Endothelial cell (in vitro differentiated cells): Measurements from ENCODE around the gene MRTO4. TPM values are rescaled to one million over a fixed set of nuclear protein-coding genes. Genes with fewer than 3 reads are reported as not detected.
"Not testable (repeated sequence)": the region's sequence is repeated elsewhere in the genome, so short reads cannot be mapped to it uniquely, and the experiment has no call there.

Source experiments
- DNase-seq: peaks from one replicate; pipeline ENCODE4 v3.0.0; 2021; ENCODE audit warnings: low spot score
- H3K27ac Mint-ChIP-seq: one replicate; pipeline ENCODE4 v1.8.0; 2021; ENCODE audit warnings: mixed read lengths, inconsistent platforms; ENCODE audit not compliant: unreplicated experiment
- H3K27me3 Mint-ChIP-seq: one replicate; pipeline ENCODE4 v1.8.0; 2021; ENCODE audit warnings: mild to moderate bottlenecking, moderate library complexity, mixed read lengths, inconsistent platforms; ENCODE audit not compliant: unreplicated experiment
- H3K36me3 Mint-ChIP-seq: one replicate; pipeline ENCODE4 v1.8.0; 2021; ENCODE audit warnings: mild to moderate bottlenecking, low read depth, mixed read lengths, inconsistent platforms; ENCODE audit not compliant: unreplicated experiment
- H3K4me1 Mint-ChIP-seq: one replicate; pipeline ENCODE4 v1.8.0; 2021; ENCODE audit warnings: mild to moderate bottlenecking, mixed read lengths, inconsistent platforms; ENCODE audit not compliant: unreplicated experiment
- H3K4me3 Mint-ChIP-seq: one replicate; pipeline ENCODE4 v1.8.0; 2021; ENCODE audit warnings: mild to moderate bottlenecking, mixed read lengths, inconsistent platforms; ENCODE audit not compliant: unreplicated experiment
- H3K9me3 Mint-ChIP-seq: one replicate; pipeline ENCODE4 v1.8.0; 2021; ENCODE audit warnings: mixed read lengths, inconsistent platforms; ENCODE audit not compliant: unreplicated experiment
- total RNA-seq: library from RNA; stranded (reverse); fragmentation: NEBNext Ultra II Directional; extraction: Animal tissue kit (Norgen Biotek cat#: 25700); gene quantifications from one replicate; pipeline ENCODE4 v1.2.1, GENCODE V29; 2021; ENCODE audit not compliant: unreplicated experiment
- TF ChIP-seq, protein P1 (sequence below): fragments of 200-600 bp; sonication (generic); IDR thresholded peaks from one replicate; pipeline ENCODE4 v1.5.0; 2021; ENCODE audit warnings: antibody characterized with exemption; ENCODE audit not compliant: unreplicated experiment

MRTO4 gene
- total RNA-seq, 1 donor from 2014 or later = 22.4 TPM

DNA sequence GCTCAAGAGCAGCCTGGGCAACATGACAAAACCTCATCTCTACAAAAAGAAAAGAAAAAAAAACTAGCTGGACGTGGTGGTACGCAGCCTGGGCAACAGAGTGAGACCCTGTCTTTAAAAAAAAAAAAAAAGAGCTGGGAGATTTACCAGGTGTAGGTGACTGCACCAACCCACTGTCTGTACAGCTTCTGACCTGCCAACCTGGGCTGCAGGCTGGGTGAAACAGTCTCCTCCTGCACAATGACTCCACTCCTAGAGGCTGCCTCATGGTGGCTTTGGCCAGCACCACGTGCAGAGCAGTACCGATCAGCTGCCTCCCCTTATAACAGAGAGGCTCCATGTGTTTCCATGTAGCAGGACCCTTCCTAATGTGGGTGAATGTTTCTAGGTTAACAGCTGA is 3.7 kb downstream of the MRTO4 start:
- DNase-seq = no peak

DNA sequence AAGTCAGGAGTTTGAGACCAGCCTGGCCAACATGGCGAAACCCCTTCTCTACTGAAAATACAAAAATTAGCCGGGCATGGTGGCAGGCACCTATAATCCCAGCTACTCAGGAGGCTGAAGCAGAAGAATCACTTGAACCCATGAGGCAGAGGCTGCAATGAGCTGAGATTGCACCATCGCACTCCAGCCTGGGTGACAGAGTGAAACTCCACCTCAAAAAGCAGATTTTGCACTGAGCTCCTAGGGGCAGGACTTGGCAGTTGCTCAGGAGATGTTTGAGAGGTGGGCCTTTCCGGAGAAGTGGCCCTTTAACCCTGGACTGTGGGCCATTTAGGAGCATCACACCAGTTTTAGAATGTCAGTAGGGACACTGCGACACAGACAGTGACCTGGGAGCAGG is 4.7 kb downstream of the MRTO4 start:
- not testable (repeated sequence) for H3K4me1 Mint-ChIP-seq, H3K27ac Mint-ChIP-seq, H3K27me3 Mint-ChIP-seq, H3K4me3 Mint-ChIP-seq, DNase-seq, H3K9me3 Mint-ChIP-seq
- H3K36me3 Mint-ChIP-seq = peaks cover 14% of the 10 kb centered on the region

More for the DNA sequence above, 3.7 kb downstream of the MRTO4 start:
- Mint-ChIP-seq H3K4me1 (peaks cover 15% of the 10 kb centered on the region), H3K27ac (no peak overlapping the region), H3K27me3 (peaks cover 7% of the 10 kb centered on the region), H3K36me3 (peaks cover 14% of the 10 kb centered on the region), H3K4me3 (no peak overlapping the region), H3K9me3 (no peaks in the 10 kb centered on the region)
- TF ChIP-seq, protein P1, sequence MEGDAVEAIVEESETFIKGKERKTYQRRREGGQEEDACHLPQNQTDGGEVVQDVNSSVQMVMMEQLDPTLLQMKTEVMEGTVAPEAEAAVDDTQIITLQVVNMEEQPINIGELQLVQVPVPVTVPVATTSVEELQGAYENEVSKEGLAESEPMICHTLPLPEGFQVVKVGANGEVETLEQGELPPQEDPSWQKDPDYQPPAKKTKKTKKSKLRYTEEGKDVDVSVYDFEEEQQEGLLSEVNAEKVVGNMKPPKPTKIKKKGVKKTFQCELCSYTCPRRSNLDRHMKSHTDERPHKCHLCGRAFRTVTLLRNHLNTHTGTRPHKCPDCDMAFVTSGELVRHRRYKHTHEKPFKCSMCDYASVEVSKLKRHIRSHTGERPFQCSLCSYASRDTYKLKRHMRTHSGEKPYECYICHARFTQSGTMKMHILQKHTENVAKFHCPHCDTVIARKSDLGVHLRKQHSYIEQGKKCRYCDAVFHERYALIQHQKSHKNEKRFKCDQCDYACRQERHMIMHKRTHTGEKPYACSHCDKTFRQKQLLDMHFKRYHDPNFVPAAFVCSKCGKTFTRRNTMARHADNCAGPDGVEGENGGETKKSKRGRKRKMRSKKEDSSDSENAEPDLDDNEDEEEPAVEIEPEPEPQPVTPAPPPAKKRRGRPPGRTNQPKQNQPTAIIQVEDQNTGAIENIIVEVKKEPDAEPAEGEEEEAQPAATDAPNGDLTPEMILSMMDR = no peak

DNA sequence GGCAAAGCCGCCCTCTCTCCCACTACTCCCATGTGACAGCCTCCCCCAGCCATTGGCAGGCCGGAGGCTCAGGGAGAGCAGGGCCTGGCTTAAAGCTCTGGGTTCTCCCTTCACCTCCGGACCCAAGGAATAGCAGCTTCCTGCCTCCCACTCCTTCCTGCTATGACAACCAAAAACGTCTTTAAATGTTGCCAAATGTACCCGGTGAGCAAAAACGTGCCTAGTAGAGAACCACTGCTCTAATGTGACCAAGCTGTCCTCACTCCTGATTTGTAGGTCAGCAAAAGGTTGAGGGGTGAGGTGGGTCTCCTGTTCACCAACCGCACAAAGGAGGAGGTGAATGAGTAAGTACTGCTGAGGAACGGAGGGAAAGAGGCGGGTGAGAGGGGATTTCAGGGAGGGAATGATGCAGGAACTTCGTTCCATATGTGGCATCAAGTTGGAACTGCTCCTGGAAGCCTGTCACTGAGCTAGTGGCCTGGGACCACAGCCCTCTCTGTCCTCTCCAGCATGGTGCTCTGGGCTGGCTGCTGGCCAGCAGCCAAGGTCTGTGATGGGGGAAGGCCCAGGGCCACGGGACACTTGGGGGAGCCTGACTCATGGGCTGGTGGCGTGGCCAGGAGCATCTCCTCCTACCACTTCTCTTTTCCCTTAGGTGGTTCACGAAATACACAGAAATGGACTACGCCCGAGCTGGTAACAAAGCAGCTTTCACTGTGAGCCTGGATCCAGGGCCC is 5.7 kb downstream of the MRTO4 start:
- H3K36me3 Mint-ChIP-seq = peaks cover 14% of the 10 kb centered on the region
- peaks cover 6% of the 10 kb centered on the region for H3K4me1 Mint-ChIP-seq
- H3K27me3 Mint-ChIP-seq = peaks cover 10% of the 10 kb centered on the region
- no peaks in the 10 kb centered on the region for H3K9me3 Mint-ChIP-seq
- H3K27ac Mint-ChIP-seq = no peak overlapping the region
- no peak overlapping the region for H3K4me3 Mint-ChIP-seq
- TF ChIP-seq, protein P1 = no peak
- DNase-seq = no peak

DNA sequence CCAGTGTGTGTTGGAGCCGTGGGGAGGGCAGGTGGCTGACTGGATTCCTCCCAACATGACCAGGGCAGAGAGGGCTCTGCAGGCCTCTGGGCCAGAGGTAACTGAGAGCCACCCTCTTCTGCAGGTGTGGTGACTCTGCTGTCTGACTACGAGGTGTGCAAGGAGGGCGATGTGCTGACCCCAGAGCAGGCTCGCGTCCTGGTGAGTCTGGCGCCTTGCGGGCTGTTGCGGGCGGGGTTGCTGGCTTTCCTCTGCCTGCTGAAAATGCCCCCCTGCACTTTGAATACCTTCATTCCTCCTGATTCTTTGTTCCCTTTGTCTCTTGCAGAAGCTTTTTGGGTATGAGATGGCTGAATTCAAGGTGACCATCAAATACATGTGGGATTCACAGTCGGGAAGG is 6.7 kb downstream of the MRTO4 start:
- peaks cover 14% of the 10 kb centered on the region for H3K36me3 Mint-ChIP-seq
- H3K27ac Mint-ChIP-seq = no peak overlapping the region
- H3K4me1 Mint-ChIP-seq = peaks cover under 1% of the 10 kb centered on the region

DNA sequence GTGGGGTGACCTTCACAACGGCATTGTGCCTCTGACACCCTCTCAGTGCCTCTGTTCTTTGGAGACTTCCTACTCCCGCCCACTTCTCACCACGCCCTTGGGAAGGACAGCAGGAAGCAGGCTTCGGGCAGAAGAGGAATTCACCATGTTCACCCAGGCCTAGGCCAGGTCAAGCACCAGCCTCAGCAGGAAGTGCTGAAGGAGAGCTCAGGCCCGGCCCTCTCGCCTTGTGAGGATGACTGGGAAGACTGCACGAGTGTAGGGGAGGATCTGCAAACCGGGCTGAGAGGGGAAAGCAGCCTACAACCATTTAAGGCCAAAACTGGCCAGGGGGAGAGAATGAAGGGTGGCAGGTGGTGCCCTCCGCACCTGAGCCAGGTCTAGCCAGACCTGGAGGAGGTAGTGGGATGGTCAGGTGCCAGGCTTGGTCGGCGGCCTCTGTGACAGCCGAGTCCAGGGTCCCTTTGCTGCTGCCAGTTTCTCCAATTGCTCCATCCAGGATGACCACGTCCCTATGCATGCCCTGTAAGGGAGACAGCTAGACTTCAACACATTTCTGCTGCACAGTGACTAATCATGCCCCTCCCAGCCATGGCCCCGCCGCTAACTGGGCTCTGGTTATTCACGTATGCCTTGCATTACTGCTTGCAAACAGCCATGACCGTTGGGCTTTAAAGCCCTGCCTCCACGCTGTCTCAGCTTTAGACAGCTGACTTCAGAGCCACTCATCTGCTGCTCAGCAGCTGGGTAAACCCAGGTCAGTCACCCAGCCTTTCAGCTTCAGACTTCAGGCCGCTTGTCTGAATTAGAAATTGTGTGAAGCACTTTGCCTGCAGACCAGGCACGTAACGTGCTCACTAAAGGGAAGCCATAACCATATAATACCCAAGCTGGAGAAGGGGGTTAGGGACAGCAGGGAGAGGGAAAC is 8.9 kb downstream of the MRTO4 start:
- no peak for DNase-seq
- Mint-ChIP-seq H3K9me3 (no peaks in the 10 kb centered on the region), H3K4me1 (no peaks in the 10 kb centered on the region), H3K27ac (no peak overlapping the region), H3K36me3 (peaks cover 14% of the 10 kb centered on the region), H3K4me3 (no peak overlapping the region), H3K27me3 (peaks cover 4% of the 10 kb centered on the region)
- TF ChIP-seq, protein P1 = no peak

More for the DNA sequence above, 6.7 kb downstream of the MRTO4 start:
- peaks cover 5% of the 10 kb centered on the region for H3K27me3 Mint-ChIP-seq
- no peaks in the 10 kb centered on the region for H3K9me3 Mint-ChIP-seq
- TF ChIP-seq, protein P1 = no peak
- H3K4me3 Mint-ChIP-seq = no peak overlapping the region
- DNase-seq = no peak
